ENCODE data around the gene RNF175. TPM values are rescaled to one million over a fixed set of nuclear protein-coding genes. Genes with fewer than 3 reads are reported as not detected.

Gene RNF175
- total RNA-seq, 2 donors from 2014 or later: 0.37 TPM; not detected in 1

- intact Hi-C loops (cut with DNase I): no loop called here
- Histone ChIP-seq H3K4me3 (peak within 1 kb of the TSS; percentile 61), H3K36me3 (no peaks in the 10 kb centered on the region), H3K27me3 (no peaks in the 10 kb centered on the region), H3K9ac (ENCODE audit: low read depth in 2 of 2, low read length in 2 of 2) (peak within 1 kb of the TSS in 1 of 2 donors; percentile 48), H3K9me3 (no peaks in the 10 kb centered on the region), H3K4me1 (no peaks in the 10 kb centered on the region), H3K27ac (no peak within 1 kb of the TSS)
- DNase-seq: peak; percentile 73
- TF ChIP-seq CTCF (IDR thresholded peaks at IDR 0.05): no peak
Measured at GRCh38 chr4:153684182-153684970, 75.4 kb downstream of the RNF175 start, which contains the start of gene TLR2. TLR2 (plus strand) TSS chr4:153684280; CDS start chr4:153702908, 18,628 bp downstream.

GRCh38 chr4:153683763-153684181, 76.1 kb downstream of the RNF175 start:
- intact Hi-C loops (cut with DNase I): no loop called here
- no peaks in the 10 kb centered on the region for H3K36me3 ChIP-seq
- TF ChIP-seq CTCF (IDR thresholded peaks at IDR 0.05): no peak
- H3K4me1 ChIP-seq: no peaks in the 10 kb centered on the region
- H3K4me3 ChIP-seq: peak overlapping the region; percentile 61
- H3K27me3 ChIP-seq: no peaks in the 10 kb centered on the region
- H3K27ac ChIP-seq: no peak overlapping the region
- DNase-seq: no peak
- peak overlapping the region in 1 of 2 donors; percentile 48 for H3K9ac ChIP-seq (ENCODE audit: low read depth in 2 of 2, low read length in 2 of 2)
- no peaks in the 10 kb centered on the region for H3K9me3 ChIP-seq

- no peak for DNase-seq
- H3K9ac ChIP-seq (ENCODE audit: low read depth in 2 of 2, low read length in 2 of 2): no peak overlapping the region
- no peaks in the 10 kb centered on the region for H3K27me3 ChIP-seq
- H3K9me3 ChIP-seq: no peaks in the 10 kb centered on the region
- H3K4me3 ChIP-seq: no peak overlapping the region
- H3K27ac ChIP-seq: no peak overlapping the region
- no peaks in the 10 kb centered on the region for H3K4me1 ChIP-seq
- intact Hi-C loops (cut with DNase I): no loop called here
- no peaks in the 10 kb centered on the region for H3K36me3 ChIP-seq
- no peak for TF ChIP-seq CTCF (IDR thresholded peaks at IDR 0.05)
Measured at GRCh38 chr4:153679486-153679885, 80.3 kb downstream of the RNF175 start.

- no peak for TF ChIP-seq CTCF (IDR thresholded peaks at IDR 0.05)
- H3K9me3 ChIP-seq: no peaks in the 10 kb centered on the region
- no peaks in the 10 kb centered on the region for H3K4me1 ChIP-seq
- no peaks in the 10 kb centered on the region for H3K36me3 ChIP-seq
- H3K4me3 ChIP-seq: no peak overlapping the region
- H3K27me3 ChIP-seq: no peaks in the 10 kb centered on the region
- H3K9ac ChIP-seq (ENCODE audit: low read depth in 2 of 2, low read length in 2 of 2): no peak overlapping the region
- intact Hi-C loops (cut with DNase I): no loop called here
- DNase-seq: no peak
- no peak overlapping the region for H3K27ac ChIP-seq
Measured at GRCh38 chr4:153676984-153677383, 82.8 kb downstream of the RNF175 start.

GRCh38 chr4:153676486-153676885, 83.3 kb downstream of the RNF175 start:
- Histone ChIP-seq H3K27ac (no peak overlapping the region), H3K9me3 (no peaks in the 10 kb centered on the region), H3K4me1 (no peaks in the 10 kb centered on the region), H3K36me3 (no peaks in the 10 kb centered on the region), H3K4me3 (no peak overlapping the region), H3K27me3 (no peaks in the 10 kb centered on the region), H3K9ac (ENCODE audit: low read depth in 2 of 2, low read length in 2 of 2) (no peak overlapping the region)
- no peak for DNase-seq
- TF ChIP-seq CTCF (IDR thresholded peaks at IDR 0.05): no peak
- intact Hi-C loops (cut with DNase I): no loop called here

Measured in colonic mucosa (tissue), 4 donors.